Measurements from ENCODE around the gene FAAH2.
"Not testable (repeated sequence)": the region's sequence is repeated elsewhere in the genome, so short reads cannot be mapped to it uniquely, and the experiment has no call there.

The FAAH2 gene

GRCh38 chrX:57380026-57380796, 93.7 kb downstream of the FAAH2 start:
- DNase-seq (ENCODE audit: low read depth in 2 of 2): no peak

- DNase-seq (ENCODE audit: low read depth in 2 of 2): not testable (repeated sequence)
Measured at GRCh38 chrX:57394162-57394561, 107.7 kb downstream of the FAAH2 start.

GRCh38 chrX:57403191-57403590, 116.7 kb downstream of the FAAH2 start:
- not testable (repeated sequence) for DNase-seq (ENCODE audit: low read depth in 2 of 2)

GRCh38 chrX:57406149-57406548, 119.6 kb downstream of the FAAH2 start:
- no peak for DNase-seq (ENCODE audit: low read depth in 2 of 2)

GRCh38 chrX:57417827-57418226, 131.3 kb downstream of the FAAH2 start:
- DNase-seq (ENCODE audit: low read depth in 2 of 2): no peak

GRCh38 chrX:57422289-57422688, 135.8 kb downstream of the FAAH2 start:
- no peak for DNase-seq (ENCODE audit: low read depth in 2 of 2)

- no peak for DNase-seq (ENCODE audit: low read depth in 2 of 2)
Measured at GRCh38 chrX:57422790-57423189, 136.3 kb downstream of the FAAH2 start.

- DNase-seq (ENCODE audit: low read depth in 2 of 2): no peak
Measured at GRCh38 chrX:57445076-57445475, 158.6 kb downstream of the FAAH2 start.

- no peak for DNase-seq (ENCODE audit: low read depth in 2 of 2)
Measured at GRCh38 chrX:57445832-57446231, 159.3 kb downstream of the FAAH2 start.

GRCh38 chrX:57447856-57448255, 161.3 kb downstream of the FAAH2 start:
- no peak for DNase-seq (ENCODE audit: low read depth in 2 of 2)

- DNase-seq (ENCODE audit: low read depth in 2 of 2): no peak
Measured at GRCh38 chrX:57451426-57452020, 165.0 kb downstream of the FAAH2 start.

GRCh38 chrX:57453901-57454300, 167.4 kb downstream of the FAAH2 start:
- peak; percentile 1 to 2 for DNase-seq (ENCODE audit: low read depth in 2 of 2)

- no peak for DNase-seq (ENCODE audit: low read depth in 2 of 2)
Measured at GRCh38 chrX:57481514-57481913, 195.0 kb downstream of the FAAH2 start.

- no peak for DNase-seq (ENCODE audit: low read depth in 2 of 2)
Measured at GRCh38 chrX:57516491-57516890, 230.0 kb downstream of the FAAH2 start.

- no peak for DNase-seq (ENCODE audit: low read depth in 2 of 2)
Measured at GRCh38 chrX:57519578-57520118, 233.1 kb downstream of the FAAH2 start.

- peak in 1 of 2 donors; percentile 3 for DNase-seq (ENCODE audit: low read depth in 2 of 2)
Measured at GRCh38 chrX:57528670-57529255, 242.3 kb downstream of the FAAH2 start.

All from stimulated activated CD4-positive, alpha-beta T cell treated with anti-CD3 and anti-CD28 coated beads, Interleukin-15, amount 100 ng/mL, for 48 hours (primary cell).